WI38 (cell line): Measurements from ENCODE around the gene UQCC5.

ENCODE experiments used
- H3K4me3 ChIP-seq: 2 replicates; pipeline ENCODE4 v1.5.1; 2011; ENCODE audit warnings: low read depth, mild to moderate bottlenecking, control low read depth, low read length
- CTCF ChIP-seq: IDR thresholded peaks from 2 replicates; pipeline ENCODE4 v1.5.1; 2012; ENCODE audit warnings: low read depth, mild to moderate bottlenecking, control low read depth, low read length

The UQCC5 gene

DNA sequence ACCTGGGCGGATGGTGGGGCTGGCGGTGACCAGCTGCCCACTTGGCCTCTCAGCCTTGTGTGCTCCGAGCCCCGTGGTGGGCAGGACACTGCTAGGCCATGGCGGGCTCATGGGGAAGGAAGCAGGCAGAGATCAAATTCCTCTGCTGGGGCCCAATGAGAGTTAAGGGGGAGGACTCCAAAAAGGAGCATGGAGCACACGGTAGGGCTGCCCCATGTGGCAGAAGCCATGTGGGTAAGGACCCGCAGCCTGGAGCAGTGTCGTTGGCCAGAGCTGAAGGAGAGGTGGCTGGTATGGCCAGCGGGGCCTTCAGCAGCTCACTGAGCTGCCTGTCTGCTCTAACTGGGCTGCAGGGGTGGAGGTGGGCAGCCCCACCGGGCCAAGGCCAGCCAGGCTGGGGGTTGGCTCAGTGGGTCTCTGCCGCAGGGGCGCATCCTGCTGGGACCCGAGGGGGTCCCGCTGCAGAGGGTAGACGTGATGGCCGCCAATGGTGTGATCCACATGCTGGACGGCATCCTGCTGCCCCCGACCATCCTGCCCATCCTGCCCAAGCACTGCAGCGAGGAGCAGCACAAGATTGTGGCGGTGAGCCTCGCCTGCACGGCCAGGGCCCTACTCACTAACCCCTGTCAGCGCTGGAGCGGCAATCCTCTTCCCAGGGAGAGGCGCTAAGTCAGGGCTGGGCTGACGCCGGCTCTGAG is 30.0 kb upstream of the UQCC5 start:
- TF ChIP-seq CTCF: no peak
- no peak overlapping the region for H3K4me3 ChIP-seq

DNA sequence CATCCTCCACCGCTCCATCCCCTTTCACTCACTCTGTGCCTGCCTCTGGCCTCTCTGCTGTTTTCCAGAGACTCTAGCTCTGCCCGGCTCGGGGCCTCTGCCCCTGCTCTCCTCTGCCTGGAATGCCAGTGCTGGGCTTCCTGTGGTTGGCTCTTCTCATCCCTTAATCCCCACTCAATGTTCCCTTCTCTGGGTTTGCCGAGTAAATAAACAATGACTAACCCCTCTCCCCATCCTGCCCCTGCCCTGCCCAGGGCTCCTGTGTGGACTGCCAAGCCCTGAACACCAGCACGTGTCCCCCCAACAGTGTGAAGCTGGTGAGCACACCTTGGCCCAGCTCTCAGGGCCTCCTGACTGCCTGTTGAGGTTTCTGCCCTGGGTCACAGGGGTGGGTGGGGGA is 29.0 kb upstream of the UQCC5 start:
- H3K4me3 ChIP-seq: no peak overlapping the region
- no peak for TF ChIP-seq CTCF

GRCh38 chr3:52509753-52510328 is 26.6 kb upstream of the UQCC5 start:
- TF ChIP-seq CTCF: no peak
- H3K4me3 ChIP-seq: no peak overlapping the region

GRCh38 chr3:52511509-52511908 is 24.9 kb upstream of the UQCC5 start:
- TF ChIP-seq CTCF: no peak
- H3K4me3 ChIP-seq: no peak overlapping the region

DNA sequence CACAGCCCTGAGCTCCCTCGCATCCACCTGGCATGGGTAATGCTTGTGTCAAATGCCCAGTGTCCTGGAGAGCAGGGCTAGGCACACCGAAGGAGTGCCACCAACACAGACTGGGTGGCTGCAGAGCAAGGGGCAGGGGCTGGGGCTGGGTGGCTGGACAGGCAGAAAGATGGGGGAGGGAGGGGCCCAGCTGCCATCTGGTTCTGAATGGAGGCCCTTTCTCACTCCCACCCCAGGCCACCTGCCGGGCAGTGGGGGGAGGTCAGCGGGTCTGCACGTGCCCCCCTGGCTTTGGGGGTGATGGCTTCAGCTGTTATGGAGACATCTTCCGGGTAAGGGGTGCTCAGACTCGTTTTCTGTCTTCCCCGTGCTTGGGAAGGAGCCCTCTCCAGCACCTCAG is 24.3 kb upstream of the UQCC5 start:
- no peak for TF ChIP-seq CTCF
- H3K4me3 ChIP-seq: no peak overlapping the region

GRCh38 chr3:52512727-52513126 is 23.7 kb upstream of the UQCC5 start:
- no peak overlapping the region for H3K4me3 ChIP-seq
- no peak for TF ChIP-seq CTCF

- no peak for TF ChIP-seq CTCF
Observed at GRCh38 chr3:52513281-52513680, 23.1 kb upstream of the UQCC5 start.

More at GRCh38 chr3:52513281-52513680, 23.1 kb upstream of the UQCC5 start:
- H3K4me3 ChIP-seq: no peak overlapping the region
